ENCODE measurements around the gene ZNF784. TPM values are rescaled to one million over a fixed set of nuclear protein-coding genes. Genes with fewer than 3 reads are reported as not detected.

ZNF784 gene
- total and polyA plus RNA-seq, 10 of the 15 experiments (the other 5 are each of a cell fraction or from before 2014, with no cell fraction given): 0.10 to 5.2 (median 1.8) TPM

- no TSS peak for BruUV-seq (replicated peaks)
- Histone ChIP-seq H2AFZ (ENCODE audit: control insufficient read depth, low read depth, low read length) (peak within 1 kb of the TSS; percentile 99), H3K36me3 (ENCODE audit: control insufficient read depth in 2 of 2, insufficient read depth in 2 of 2, low read length in 1 of 2) (peaks cover 0 to 6% of the 10 kb centered on the region in 2 experiments; a peak in 1 of 4 replicates), H3K9ac (ENCODE audit: control insufficient read depth, insufficient read depth, low read length) (peak within 1 kb of the TSS; percentile 95), H3K27me3 (replicated peaks in 1 of 2; ENCODE audit: control insufficient read depth in 2 of 2, insufficient read depth in 2 of 2, low read length in 1 of 2) (no peaks in the 10 kb centered on the region), H4K20me1 (ENCODE audit: control insufficient read depth, insufficient read depth) (no peaks in the 10 kb centered on the region), H3K79me2 (ENCODE audit: control insufficient read depth, insufficient read depth, low read length) (peaks cover 10% of the 10 kb centered on the region), H3K4me3 (peak within 1 kb of the TSS; percentile 88), H3K4me2 (ENCODE audit: control insufficient read depth, insufficient read depth) (peak within 1 kb of the TSS; percentile 96), H3K27ac (ENCODE audit: control insufficient read depth, insufficient read depth) (peak within 1 kb of the TSS; percentile 99), H3K4me1 (ENCODE audit: control insufficient read depth, insufficient read depth, low read length) (peaks cover 10% of the 10 kb centered on the region; the same call in 1 of the 2 replicates), H3K9me3 (replicated peaks; ENCODE audit: control insufficient read depth, insufficient read depth, low read length) (peaks cover under 1% of the 10 kb centered on the region; the same call in 2 of the 3 replicates)
- ChIA-PET POLR2A (interaction anchor here (0.6 to 1.6 kb wide), 17 partner anchors 11 to 1481 kb away, joined by 3 to 8 read pairs (median 5); partner anchors contain the start of genes HSPBP1, TMEM238, U2AF2 and ZNF579), RAD21 (ENCODE audit: unreplicated experiment) (interaction anchor here (1.2 to 2.6 kb wide), 9 partner anchors 11 to 216 kb away, joined by 4 to 11 read pairs (median 4); partner anchors contain the start of genes TMEM238, ZNF579, ZNF628 and ZNF784), CTCF (interaction anchor here (1.8 to 2.4 kb wide), 5 partner anchors 26 to 96 kb away, joined by 6 to 11 read pairs (median 9); partner anchors contain the start of gene U2AF2), SMC1A (ENCODE audit: uncharacterized antibody, unreplicated experiment) (interaction anchor here (0.9 to 2.3 kb wide), 4 partner anchors 32 to 123 kb away, joined by 3 to 16 read pairs (median 4); partner anchors contain the start of gene NAT14)
- 1% methylated on average over 37 of the region's 97 CpGs for WGBS (ENCODE audit: insufficient coverage, insufficient replicate concordance, low lambda C conversion rate, missing lambda C conversion rate)
- intact Hi-C loops (cut with micrococcal nuclease; ENCODE audit: unreplicated experiment) (loop anchor here (5.0 kb wide), 1 partner anchor 42 kb away; the partner anchor contains the start of genes ZNF580 and ZNF581), in situ Hi-C loops (cut with MboI) (no loop called here)
- ATAC-seq (peak; percentile 74), FAIRE-seq (peak; percentile 84), DNase-seq (ENCODE audit: low read depth, low spot score) (no peak)
- TF ChIP-seq SKIL (IDR thresholded peaks at IDR 0.05; ENCODE audit: low read depth, poor library complexity, severe bottlenecking) (no peak), MXI1 (IDR thresholded peaks at IDR 0.05; ENCODE audit: low read depth, low read length) (no peak; the same call in 1 of the 2 replicates), ATF7 (IDR thresholded peaks at IDR 0.05; ENCODE audit: low read depth) (no peak), HDGF (IDR thresholded peaks at IDR 0.05) (no peak), PRDM15 (CRISPR knock-in tag; IDR thresholded peaks at IDR 0.05) (no peak), E2F8 (IDR thresholded peaks at IDR 0.05; ENCODE audit: low read depth, partially characterized antibody) (peak; percentile 96), TCF12 (IDR thresholded peaks at IDR 0.05; ENCODE audit: low read depth, low read length) (peak; percentile 45; the same call in 1 of the 2 replicates), ATF2 (IDR thresholded peaks at IDR 0.05; ENCODE audit: low read length) (no peak), POLR2AphosphoS2 (IDR thresholded peaks at IDR 0.05; ENCODE audit: low read depth, low read length) (no peak), NFYA (IDR thresholded peaks at IDR 0.05; ENCODE audit: borderline replicate concordance, low read depth, low read length) (no peak)
Observed at GRCh38 chr19:55599842-55600661, 24.3 kb downstream of the ZNF784 start, which contains the start of gene ZNF524. Gene ZNF524 (plus strand): TSS chr19:55600288. CDS start chr19:55602113, 1,825 bp downstream.
